ENCODE data around the gene SELENON. TPM values are rescaled to one million over a fixed set of nuclear protein-coding genes. Genes with fewer than 3 reads are reported as not detected.

SELENON gene
- total RNA-seq, 1 donor from 2014 or later: 46.3 TPM

- intact Hi-C loops (cut with micrococcal nuclease): no loop called here
- no peak for ATAC-seq
- DNase-seq: no peak
Measured at GRCh38 chr1:25786887-25787759, 12.9 kb upstream of the SELENON start.

- DNase-seq (no peak), ATAC-seq (no peak)
- intact Hi-C loops (cut with micrococcal nuclease): no loop called here
Measured at GRCh38 chr1:25787760-25788166, 12.2 kb upstream of the SELENON start.

GRCh38 chr1:25790472-25790871 lies 9.5 kb upstream of the SELENON start:
- intact Hi-C loops (cut with micrococcal nuclease): no loop called here
- no peak for ATAC-seq
- DNase-seq: no peak

GRCh38 chr1:25792115-25792514 lies 7.9 kb upstream of the SELENON start:
- ATAC-seq: no peak
- intact Hi-C loops (cut with micrococcal nuclease): no loop called here
- DNase-seq: no peak

DNA sequence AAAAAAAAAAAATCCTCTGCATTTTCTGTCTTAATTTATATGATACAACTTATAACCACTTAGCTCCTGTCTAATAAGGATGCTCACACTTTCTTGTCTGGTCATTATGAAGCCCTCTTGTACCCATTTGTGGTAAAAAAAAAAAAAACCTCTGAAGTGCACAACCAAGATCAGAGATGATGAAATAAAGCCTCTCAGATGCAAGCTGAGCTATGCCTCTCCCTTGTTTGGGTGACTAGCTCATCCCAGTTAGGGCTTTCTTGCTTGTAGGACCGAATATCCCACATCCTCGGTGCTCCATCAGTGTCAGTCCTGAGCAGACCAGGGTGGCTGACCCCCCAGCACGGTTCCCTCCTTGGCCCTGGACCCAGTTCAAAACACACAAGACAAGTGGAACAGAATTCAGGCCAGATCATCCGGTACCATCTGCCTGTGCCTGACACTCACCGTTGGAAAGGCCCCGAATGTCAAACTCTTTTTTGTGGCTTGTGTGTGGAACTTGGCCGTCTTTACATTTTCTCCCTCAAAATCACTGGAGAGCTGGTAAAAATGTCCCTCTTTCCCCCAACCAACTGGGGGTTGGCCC lies 6.3 kb upstream of the SELENON start:
- DNase-seq (no peak), ATAC-seq (no peak)
- intact Hi-C loops (cut with micrococcal nuclease): no loop called here

- ATAC-seq (no peak), DNase-seq (no peak)
- intact Hi-C loops (cut with micrococcal nuclease): no loop called here
Measured at GRCh38 chr1:25794325-25794724, 5.7 kb upstream of the SELENON start.

GRCh38 chr1:25795211-25795610 lies 4.8 kb upstream of the SELENON start:
- DNase-seq (no peak), ATAC-seq (no peak)
- intact Hi-C loops (cut with micrococcal nuclease): loop anchor here (5.0 kb wide), 1 partner anchor 188 kb away; no protein-coding TSS in a partner anchor

- peak; percentile 38 for ATAC-seq
- DNase-seq: no peak
- intact Hi-C loops (cut with micrococcal nuclease): loop anchor here (5.0 kb wide), 1 partner anchor 189 kb away; no protein-coding TSS in a partner anchor
Measured at GRCh38 chr1:25795946-25796810, 3.8 kb upstream of the SELENON start.

DNA sequence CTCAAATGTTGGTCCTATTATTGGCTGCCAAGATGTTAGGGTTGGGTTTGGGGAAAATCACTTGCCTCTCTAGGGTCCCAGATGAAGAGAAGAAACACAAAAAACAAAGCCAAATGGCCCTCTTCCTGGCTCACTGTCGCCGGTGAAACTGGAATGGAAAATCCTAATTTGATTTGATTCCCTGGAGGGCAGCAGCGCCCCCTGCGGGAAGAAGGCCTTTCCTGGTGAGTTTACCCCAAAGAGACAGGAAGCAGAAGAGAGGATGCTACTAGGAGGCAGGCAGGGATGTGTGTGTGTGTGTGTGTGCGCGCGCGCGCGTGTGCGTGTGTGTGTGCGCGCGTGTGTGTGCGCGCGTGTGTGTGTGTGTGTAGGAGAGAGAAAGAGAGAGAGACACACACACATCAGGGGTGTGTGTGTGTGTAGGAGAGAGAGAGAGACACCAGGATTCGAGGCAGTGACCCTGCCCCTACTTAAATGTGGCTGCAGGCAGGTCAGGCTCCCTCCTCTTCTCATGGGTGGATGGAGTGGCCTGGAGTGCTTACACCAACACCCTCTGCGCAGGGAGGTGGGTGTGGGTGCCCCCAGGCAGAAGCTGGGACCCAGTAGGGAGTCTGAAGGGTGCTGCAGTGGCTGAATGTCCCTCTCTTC lies 3.1 kb upstream of the SELENON start:
- intact Hi-C loops (cut with micrococcal nuclease): loop anchor here (5.0 kb wide), 1 partner anchor 190 kb away; no protein-coding TSS in a partner anchor
- peak; percentile 36 for ATAC-seq

GRCh38 chr1:25797939-25798338 lies 2.1 kb upstream of the SELENON start:
- ATAC-seq: peak; percentile 24
- peak; percentile 67 for DNase-seq
- intact Hi-C loops (cut with micrococcal nuclease): loop anchor here (5.0 kb wide), 1 partner anchor 191 kb away; no protein-coding TSS in a partner anchor

More for the DNA sequence above, 3.1 kb upstream of the SELENON start:
- DNase-seq: peak; percentile 92

- intact Hi-C loops (cut with micrococcal nuclease): loop anchor here (5.0 kb wide), 1 partner anchor 192 kb away; no protein-coding TSS in a partner anchor
- ATAC-seq (no peak), DNase-seq (no peak)
Measured at GRCh38 chr1:25798666-25799351, 1.2 kb upstream of the SELENON start.

- DNase-seq: no peak
- intact Hi-C loops (cut with micrococcal nuclease): loop anchor here (5.0 kb wide), 1 partner anchor 192 kb away; no protein-coding TSS in a partner anchor
- no peak for ATAC-seq
Measured at GRCh38 chr1:25799352-25799934, 550 bp upstream of the SELENON start.

DNA sequence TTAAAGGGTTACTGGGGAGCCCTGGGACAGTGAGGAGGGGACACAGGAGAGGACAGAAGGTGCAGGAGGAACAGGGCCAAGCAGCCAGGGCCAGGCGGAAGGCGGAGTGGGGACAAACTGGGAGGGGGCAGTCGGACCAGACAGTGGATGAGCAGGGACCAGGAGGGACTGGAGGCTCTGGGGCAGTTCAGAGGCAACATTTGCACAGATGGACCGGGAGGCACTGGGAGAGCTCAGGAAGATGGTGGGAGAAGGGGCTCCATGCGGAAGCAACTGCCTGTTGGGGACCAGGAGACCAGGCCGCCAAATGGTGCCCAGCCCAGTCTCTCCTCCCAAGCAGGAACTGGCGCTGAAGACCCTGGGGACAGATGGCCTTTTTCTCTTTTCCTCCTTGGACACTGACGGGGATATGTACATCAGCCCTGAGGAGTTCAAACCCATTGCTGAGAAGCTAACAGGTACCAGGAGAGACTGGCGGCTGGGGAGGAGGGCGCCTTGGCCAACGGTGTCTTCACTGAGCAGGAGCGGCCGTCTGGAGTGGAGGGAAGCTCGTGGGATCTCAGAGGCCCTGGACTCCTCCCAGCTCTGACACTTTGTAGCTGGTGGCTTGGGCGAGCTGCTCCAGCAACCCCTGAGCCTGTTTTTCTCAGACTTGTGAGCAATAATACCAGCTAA lies 847 bp downstream of the SELENON start:
- intact Hi-C loops (cut with micrococcal nuclease): no loop called here
- no peak for DNase-seq
- peak; percentile 6 for ATAC-seq

- intact Hi-C loops (cut with micrococcal nuclease): no loop called here
- peak; percentile 1 for DNase-seq
- ATAC-seq: no peak
Measured at GRCh38 chr1:25802915-25803314, 2.9 kb downstream of the SELENON start.

DNA sequence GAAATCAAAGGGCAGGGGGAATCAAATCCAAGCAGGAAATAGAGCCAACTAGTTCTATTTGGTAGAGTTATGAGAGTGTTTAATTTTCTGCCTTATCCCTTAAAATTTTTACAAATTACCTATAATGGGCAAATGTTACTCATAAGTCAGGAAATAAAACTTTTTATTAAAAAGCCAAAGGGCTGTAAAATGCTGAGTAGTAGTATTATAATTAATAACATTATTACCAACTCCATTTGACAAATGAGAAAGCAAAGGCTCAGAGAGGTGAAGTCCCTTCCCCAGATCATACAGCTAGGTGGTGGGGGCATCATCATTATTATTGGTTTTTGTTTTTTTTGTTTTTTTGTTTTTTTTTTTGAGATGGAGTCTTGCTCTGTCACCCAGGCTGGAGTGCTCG lies 3.4 kb downstream of the SELENON start:
- no peak for ATAC-seq

DNA sequence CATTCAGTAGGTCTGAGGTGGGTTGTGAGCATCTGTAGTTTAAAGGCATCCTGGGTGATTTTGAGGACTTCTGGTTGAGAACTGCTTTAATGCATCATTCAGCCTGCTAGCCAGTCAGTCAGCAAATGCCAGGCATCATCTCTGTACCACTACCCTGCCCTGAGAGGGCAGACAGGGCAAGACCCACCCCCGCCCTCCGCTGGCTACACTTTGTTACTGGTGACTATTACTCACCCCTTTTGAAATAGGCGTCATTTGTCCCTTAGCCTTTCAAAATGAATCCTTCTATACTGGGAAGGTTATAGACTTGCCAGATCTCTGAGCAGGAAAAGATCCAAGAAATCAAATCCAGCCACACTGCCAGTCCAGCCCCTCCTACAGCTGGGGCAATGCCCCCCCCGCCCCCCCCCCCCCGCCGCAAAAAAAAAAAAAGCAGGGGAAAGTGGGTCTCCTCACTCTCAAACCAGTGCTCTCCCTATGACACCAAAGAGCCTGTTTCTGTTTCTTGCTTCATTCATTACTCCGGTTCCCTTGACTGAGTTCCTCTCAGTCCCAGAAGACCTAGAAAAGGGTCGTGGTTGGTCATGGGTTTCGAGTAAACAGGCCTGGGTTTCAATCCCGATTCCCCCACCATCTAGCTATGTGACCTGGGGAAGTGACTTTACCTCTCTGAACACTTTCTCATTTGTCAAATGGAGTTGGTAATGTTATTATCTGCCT lies 4.4 kb downstream of the SELENON start:
- DNase-seq (no peak), ATAC-seq (no peak)
- intact Hi-C loops (cut with micrococcal nuclease): no loop called here

More for the DNA sequence above, 3.4 kb downstream of the SELENON start:
- intact Hi-C loops (cut with micrococcal nuclease): no loop called here
- no peak for DNase-seq

All from left ventricle myocardium superior (tissue), 1 donor.